GM10248 (cell line): ENCODE results near the gene NCF4.

Experiments used
- CTCF ChIA-PET: fragments of 300-600 bp; sonication (Branson Sonifier 250); formaldehyde crosslinking; extraction: SDS; loops from one replicate; lab custom pipeline; 2021; ENCODE audit warnings: antibody characterized with exemption; lab: Yijun Ruan, JAX
- POLR2A ChIA-PET: fragments of 350-650 bp; sonication (Branson Sonifier 250); formaldehyde crosslinking; extraction: SDS; loops from one replicate; lab custom pipeline; 2020; ENCODE audit warnings: antibody characterized with exemption; lab: Yijun Ruan, JAX
- DNase-seq: peaks from one replicate; pipeline ENCODE4 v3.0.0; 2012; ENCODE audit errors: extremely low spot score
- TF ChIP-seq, protein P1 (sequence below): IDR thresholded peaks from 2 replicates; pipeline ENCODE4 v1.5.1; 2012; ENCODE audit warnings: mild to moderate bottlenecking, low read depth; ENCODE audit errors: extremely low read depth, missing control alignments, control extremely low read depth

Gene NCF4

DNA sequence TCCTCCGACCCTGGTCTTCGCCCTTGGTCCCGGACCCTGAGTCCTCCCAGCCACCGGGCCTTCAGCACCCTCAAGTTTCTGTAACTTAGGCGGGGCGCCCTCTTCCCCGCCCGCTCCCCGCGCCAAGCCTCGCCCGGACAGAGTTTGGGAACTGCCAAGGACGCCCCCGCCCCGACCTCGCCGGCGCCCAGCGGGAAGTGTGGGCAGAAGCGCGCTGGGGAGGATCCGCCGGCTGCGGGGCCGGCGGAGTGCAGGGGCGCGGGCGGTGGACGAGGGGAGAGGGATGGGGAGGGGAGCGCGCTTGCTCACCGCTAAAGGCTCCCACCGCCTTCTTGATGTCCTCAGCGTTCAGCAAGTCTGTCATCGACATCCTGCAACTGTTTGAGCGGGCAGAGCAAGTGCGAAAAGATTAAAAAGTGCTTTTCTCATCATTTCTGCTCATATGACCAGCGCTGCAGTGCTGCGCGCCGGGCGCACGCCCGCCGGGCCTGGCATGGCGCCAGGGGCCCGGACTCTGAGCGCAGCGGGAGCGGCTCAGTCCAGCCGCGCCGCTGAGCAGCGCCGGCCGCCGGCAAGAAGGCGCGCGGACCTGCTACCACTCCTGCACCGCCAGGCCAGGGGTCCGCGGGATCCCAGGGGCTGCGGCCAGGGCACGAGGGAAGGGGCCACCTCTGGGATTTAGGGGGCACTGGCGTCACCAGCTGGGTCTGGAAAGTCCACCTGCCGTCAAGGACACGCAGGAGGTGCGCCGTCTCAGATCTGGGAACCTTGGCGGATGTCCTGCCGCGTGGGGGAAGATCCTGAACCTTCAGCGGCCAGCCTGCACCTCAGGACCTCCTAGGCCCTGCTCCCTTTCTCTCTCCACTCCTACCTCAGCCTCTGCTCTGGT is 43.9 kb upstream of the NCF4 start, which contains the start of gene PVALB:
PVALB (minus strand) TSS at position 400 of the 889 bp plus-strand sequence; CDS start at position 370, 30 bp downstream.
- POLR2A ChIA-PET = no interaction called here
- CTCF ChIA-PET = interaction anchor here (1.8 kb wide), 1 partner anchor 39 kb away, joined by 7 read pairs; no protein-coding TSS in a partner anchor
- TF ChIP-seq, protein P1, sequence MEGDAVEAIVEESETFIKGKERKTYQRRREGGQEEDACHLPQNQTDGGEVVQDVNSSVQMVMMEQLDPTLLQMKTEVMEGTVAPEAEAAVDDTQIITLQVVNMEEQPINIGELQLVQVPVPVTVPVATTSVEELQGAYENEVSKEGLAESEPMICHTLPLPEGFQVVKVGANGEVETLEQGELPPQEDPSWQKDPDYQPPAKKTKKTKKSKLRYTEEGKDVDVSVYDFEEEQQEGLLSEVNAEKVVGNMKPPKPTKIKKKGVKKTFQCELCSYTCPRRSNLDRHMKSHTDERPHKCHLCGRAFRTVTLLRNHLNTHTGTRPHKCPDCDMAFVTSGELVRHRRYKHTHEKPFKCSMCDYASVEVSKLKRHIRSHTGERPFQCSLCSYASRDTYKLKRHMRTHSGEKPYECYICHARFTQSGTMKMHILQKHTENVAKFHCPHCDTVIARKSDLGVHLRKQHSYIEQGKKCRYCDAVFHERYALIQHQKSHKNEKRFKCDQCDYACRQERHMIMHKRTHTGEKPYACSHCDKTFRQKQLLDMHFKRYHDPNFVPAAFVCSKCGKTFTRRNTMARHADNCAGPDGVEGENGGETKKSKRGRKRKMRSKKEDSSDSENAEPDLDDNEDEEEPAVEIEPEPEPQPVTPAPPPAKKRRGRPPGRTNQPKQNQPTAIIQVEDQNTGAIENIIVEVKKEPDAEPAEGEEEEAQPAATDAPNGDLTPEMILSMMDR = no peak
- DNase-seq = no peak

DNA sequence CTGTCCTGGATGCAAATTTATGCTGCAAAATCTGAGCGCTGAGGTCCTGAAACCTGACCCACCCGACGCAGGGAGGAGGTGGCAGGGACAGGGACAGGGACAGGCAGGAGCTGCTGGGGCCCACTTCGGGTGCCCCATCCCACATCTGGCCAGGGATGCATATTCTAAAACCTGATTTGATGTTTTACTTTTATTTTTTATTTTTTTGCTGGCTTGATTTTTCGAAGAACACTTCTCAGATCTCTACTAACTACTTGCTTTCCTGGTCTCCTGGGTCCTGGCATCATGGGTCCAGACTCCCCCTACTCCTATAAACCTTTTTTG is 43.3 kb upstream of the NCF4 start:
- ChIA-PET POLR2A (no interaction called here), CTCF (interaction anchor here (1.8 kb wide), 1 partner anchor 39 kb away, joined by 7 read pairs; no protein-coding TSS in a partner anchor)
- TF ChIP-seq, protein P1 = no peak
- no peak for DNase-seq

DNA sequence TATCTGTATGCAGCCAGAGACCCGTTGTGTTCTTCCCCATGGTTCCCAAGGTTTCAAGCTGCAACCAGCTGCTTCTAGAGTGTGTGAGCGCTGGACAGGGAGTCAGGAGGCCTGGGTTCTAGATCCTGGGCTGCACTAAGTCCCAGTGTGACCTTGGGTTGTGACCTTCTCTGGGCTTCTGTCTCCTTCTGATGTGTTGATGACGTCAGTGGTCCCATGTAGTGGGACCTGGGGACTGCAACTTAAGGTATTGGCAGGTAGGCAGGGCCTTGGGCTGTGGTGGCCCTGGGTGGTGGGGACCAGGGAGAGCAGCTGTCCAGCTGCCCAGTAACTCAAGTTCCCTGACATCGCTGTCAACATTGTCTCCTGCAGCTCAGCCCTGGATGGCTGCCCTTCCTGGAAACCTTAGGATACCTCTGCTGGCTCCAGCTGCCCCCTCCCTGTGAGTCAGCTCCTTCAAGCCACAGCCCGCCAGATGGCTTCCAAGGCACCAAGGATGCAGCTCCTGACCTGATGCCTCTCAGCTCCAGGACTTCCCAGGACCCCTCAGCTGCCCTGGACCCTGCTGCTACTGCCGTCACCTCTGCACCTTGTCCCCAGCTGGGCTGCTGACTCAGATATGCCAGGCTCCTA is 42.7 kb upstream of the NCF4 start:
- DNase-seq = no peak
- TF ChIP-seq, protein P1 = no peak

DNA sequence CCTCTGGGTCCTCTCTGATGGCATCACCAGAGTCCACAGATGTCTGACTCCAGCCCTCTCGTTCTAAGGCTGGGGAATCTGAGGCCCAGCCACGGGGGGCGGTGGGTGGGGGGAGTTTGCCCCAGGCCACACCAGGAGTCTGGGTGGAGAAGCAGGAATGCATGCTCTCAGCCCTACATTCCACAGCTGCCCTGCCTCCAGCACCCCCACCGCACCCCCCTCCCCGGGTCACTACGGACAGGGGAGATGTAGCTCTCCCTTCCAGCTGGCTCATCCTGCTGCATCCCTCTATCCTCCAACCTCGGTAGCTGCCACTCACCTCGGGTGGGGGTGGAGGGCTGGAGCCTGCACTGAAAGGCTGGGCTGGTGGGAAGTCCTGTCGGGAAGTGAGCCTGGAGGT is 41.7 kb upstream of the NCF4 start:
- CTCF ChIA-PET = interaction anchor here (1.3 to 1.8 kb wide), 5 partner anchors 21 to 37 kb away, joined by 3 to 7 read pairs (median 4); no protein-coding TSS in a partner anchor
- TF ChIP-seq, protein P1 = no peak
- POLR2A ChIA-PET = no interaction called here
- DNase-seq = no peak

More for the DNA sequence above, 42.7 kb upstream of the NCF4 start:
- CTCF ChIA-PET = interaction anchor here (1.0 to 1.8 kb wide), 7 partner anchors 9 to 160 kb away, joined by 3 to 7 read pairs (median 4); no protein-coding TSS in a partner anchor
- POLR2A ChIA-PET = no interaction called here

DNA sequence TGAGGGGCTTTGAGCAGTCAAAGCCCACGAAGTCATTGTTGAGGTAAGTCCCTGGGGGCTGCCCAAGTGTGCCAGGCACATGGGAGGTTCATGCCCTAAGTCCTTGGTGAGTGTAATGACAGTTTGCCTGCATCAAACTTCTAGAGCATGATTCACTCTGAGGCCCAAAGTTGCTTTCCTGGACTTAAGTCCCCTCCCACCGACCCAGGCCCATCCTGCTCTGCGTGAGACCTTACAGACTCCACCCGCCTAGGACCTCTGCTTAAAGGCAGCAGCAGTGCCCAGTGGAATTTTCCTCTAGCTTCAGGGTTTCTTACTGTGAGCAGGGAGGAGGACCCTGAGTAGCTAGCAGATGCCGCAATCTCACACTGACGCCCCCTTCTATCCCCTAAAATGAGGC is 38.2 kb upstream of the NCF4 start:
- ChIA-PET CTCF (interaction anchor here (2.1 kb wide), 1 partner anchor 33 kb away, joined by 7 read pairs; no protein-coding TSS in a partner anchor), POLR2A (no interaction called here)
- TF ChIP-seq, protein P1 = no peak
- DNase-seq = no peak

DNA sequence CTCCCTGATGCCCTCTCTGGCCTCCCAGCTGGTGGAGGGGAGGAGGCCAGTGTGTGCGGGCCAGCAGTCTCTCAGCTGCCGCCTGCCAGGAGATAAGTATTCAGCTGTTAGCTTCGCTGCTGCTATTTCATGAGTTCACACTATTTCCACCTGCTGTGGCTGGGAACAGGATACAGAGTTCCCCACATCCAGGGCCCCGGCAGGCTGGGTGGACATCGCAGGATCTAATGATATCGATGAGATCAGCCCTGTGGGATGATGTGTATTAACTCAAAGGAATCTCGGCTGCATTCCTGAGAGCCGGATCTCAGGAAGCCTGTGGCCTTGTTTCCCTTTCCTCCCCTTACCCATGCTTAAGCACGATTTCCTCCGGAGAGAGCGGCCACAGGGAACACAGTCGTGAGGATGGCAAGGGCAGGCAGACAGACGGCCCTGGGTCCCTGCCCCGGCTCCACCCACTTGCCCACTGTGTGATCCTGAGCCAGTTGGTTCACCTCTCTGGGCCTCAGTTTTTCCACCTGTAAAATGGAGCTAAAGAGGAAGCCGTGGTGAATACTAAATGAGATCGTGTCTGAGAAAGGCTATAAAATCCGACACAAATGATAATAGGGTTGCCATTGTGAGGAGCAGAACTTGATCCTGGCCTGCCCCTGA is 37.5 kb upstream of the NCF4 start:
- POLR2A ChIA-PET = no interaction called here
- TF ChIP-seq, protein P1 = no peak
- DNase-seq = no peak
- CTCF ChIA-PET = interaction anchor here (2.1 kb wide), 1 partner anchor 33 kb away, joined by 7 read pairs; no protein-coding TSS in a partner anchor
